Ovary (tissue), 10 donors: ENCODE measurements around the gene IMP3. TPM values are rescaled to one million over a fixed set of nuclear protein-coding genes. Genes with fewer than 3 reads are reported as not detected.
"Not testable (repeated sequence)": the region's sequence is repeated elsewhere in the genome, so short reads cannot be mapped to it uniquely, and the experiment has no call there.

Experiments used
- DNase-seq, 5 donors: peaks; one replicate each; pipeline ENCODE4 v3.0.0-alpha.2; 2019 to 2020
- H3K27ac ChIP-seq, 2 donors: fragments of 200-600 bp; one replicate each; pipeline versions ENCODE4 v1.5.1 to v1.8.0; 2019 to 2022
- H3K27me3 ChIP-seq: fragments of 200-600 bp; one replicate; pipeline ENCODE4 v1.8.0; 2022
- H3K36me3 ChIP-seq: fragments of 200-600 bp; sonication (generic); one replicate; pipeline ENCODE4 v1.5.1; 2019
- H3K4me1 ChIP-seq: one replicate; pipeline ENCODE4 v1.8.1; 2013; ENCODE audit warnings: mild to moderate bottlenecking, moderate library complexity; ENCODE audit not compliant: insufficient read depth
- H3K4me3 ChIP-seq: fragments of 200-600 bp; sonication (generic); one replicate; pipeline ENCODE4 v1.5.1; 2017
- H3K9me3 ChIP-seq, 2 donors: fragments of 200-600 bp in 1 of 2; sonication (generic) in 1 of 2; one replicate each; pipeline versions ENCODE4 v1.5.1 to v1.8.1; 2013 to 2019; ENCODE audit warnings: mild to moderate bottlenecking in 1 of 2, moderate library complexity in 1 of 2
- EP300 ChIP-seq: sonication (generic); formaldehyde crosslinking; IDR thresholded peaks from one replicate; pipeline ENCODE4 v1.6.1; 2017; ENCODE audit warnings: antibody characterized with exemption
- POLR2A ChIP-seq: fragments of 450-650 bp; IDR thresholded peaks from one replicate; pipeline ENCODE4 v1.6.1; 2017; ENCODE audit warnings: antibody characterized with exemption, mild to moderate bottlenecking, moderate library complexity
- WGBS, 3 donors: extraction: QIAGEN DNeasy Blood & Tissue Kit in 1 of 3; methylation state at CpG; one replicate each; pipeline versions ENCODE4 v1.1.5 to v1.1.7; 2013 to 2017; 5-methylcytosine and 5-hydroxymethylcytosine counted together
- intact Hi-C, 4 donors: fragments of 100-400 bp; cut with DNase I; formaldehyde crosslinking; loops; one replicate each; pipeline versions ENCODE4 v1.11.0 to v1.15.1; 2022 to 2023
- long read RNA-seq, 3 donors: library from polyadenylated mRNA in 2 of 3; unstranded in 2 of 3; transcript quantifications; one replicate each; pipeline ENCODE4 v2.0.0 and lab custom pipeline, GENCODE V29; 2021 to 2026
- polyA plus RNA-seq, 2 donors: library from polyadenylated mRNA; stranded (reverse); fragments of 200-250 nt in 1 of 2; fragments of 350-450 nt in 1 of 2; fragmentation: Illumina TruSeq in 1 of 2; extraction: RNeasy Lipid Tissue Mini Kit (QIAGEN cat#74804) in 1 of 2; gene quantifications; one replicate each; pipeline ENCODE4 v1.2.3, GENCODE V29; 2013 to 2014
- total RNA-seq, 7 donors: library from RNA; depleted of rRNA in 2 of 7; stranded (reverse); fragments of >200 nt in 2 of 7; fragmentation: NEBNext Ultra II Directional in 3 of 7; extraction: Animal tissue kit (Norgen Biotek cat#: 25700) in 3 of 7; gene quantifications; one replicate each; pipeline versions ENCODE4 v1.1.0 to v1.2.4, GENCODE V29; 2016 to 2023
- TF ChIP-seq, protein P1 (sequence below), 3 donors: fragments of 450-650 bp in 2 of 3; fragments of 200-600 bp in 1 of 3; IDR thresholded peaks; one replicate each; pipeline versions ENCODE4 v1.5.1 to v1.8.0; 2016 to 2022; ENCODE audit warnings: antibody characterized with exemption in 3 of 3, mild to moderate bottlenecking in 1 of 3
- donor health status: DM: no; HTN: no; CAD: no; lungs with moderate emphysema.
- donor health status: DM: no; HTN: no; CAD: no.
- donor health status: Bipolar disorder and iron deficiency.
- donor health status: DM: yes; HTN: yes; CAD: no.
- donor health status: DM: no; HTN: no; CAD: no.
- donor health status: DM: yes; HTN: yes; CAD: no.

The IMP3 gene, protein sequence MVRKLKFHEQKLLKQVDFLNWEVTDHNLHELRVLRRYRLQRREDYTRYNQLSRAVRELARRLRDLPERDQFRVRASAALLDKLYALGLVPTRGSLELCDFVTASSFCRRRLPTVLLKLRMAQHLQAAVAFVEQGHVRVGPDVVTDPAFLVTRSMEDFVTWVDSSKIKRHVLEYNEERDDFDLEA
- total RNA-seq (100 to 1,000 TPM in 2 of 7 donors, 10 to 100 TPM in 5; 45.1 to 106 (median 59.6) TPM), polyA plus RNA-seq (10 to 100 TPM; 47.1 to 51.6 TPM)
- long read RNA-seq, donor 1, transcript IMP3-202 (1 exons, 1,237 nt), result major isoform, 171 of 176 reads
- long read RNA-seq, donor 1, partial matches to known transcripts, result 0 of 176 reads
- long read RNA-seq, donor 1, other reads (novel, unspliced or antisense), result 5 of 176 reads
- long read RNA-seq, donor 2, transcript IMP3-202 (1 exons, 1,237 nt), result major isoform, 55 of 55 reads
- long read RNA-seq, donor 2, partial matches to known transcripts, result 0 of 55 reads
- long read RNA-seq, donor 2, other reads (novel, unspliced or antisense), result 0 of 55 reads
- long read RNA-seq, donor 3, transcript IMP3-202 (1 exons, 1,237 nt), result major isoform, 82 of 93 reads
- long read RNA-seq, donor 3, partial matches to known transcripts, result 0 of 93 reads
- long read RNA-seq, donor 3, other reads (novel, unspliced or antisense), result 11 of 93 reads

DNA sequence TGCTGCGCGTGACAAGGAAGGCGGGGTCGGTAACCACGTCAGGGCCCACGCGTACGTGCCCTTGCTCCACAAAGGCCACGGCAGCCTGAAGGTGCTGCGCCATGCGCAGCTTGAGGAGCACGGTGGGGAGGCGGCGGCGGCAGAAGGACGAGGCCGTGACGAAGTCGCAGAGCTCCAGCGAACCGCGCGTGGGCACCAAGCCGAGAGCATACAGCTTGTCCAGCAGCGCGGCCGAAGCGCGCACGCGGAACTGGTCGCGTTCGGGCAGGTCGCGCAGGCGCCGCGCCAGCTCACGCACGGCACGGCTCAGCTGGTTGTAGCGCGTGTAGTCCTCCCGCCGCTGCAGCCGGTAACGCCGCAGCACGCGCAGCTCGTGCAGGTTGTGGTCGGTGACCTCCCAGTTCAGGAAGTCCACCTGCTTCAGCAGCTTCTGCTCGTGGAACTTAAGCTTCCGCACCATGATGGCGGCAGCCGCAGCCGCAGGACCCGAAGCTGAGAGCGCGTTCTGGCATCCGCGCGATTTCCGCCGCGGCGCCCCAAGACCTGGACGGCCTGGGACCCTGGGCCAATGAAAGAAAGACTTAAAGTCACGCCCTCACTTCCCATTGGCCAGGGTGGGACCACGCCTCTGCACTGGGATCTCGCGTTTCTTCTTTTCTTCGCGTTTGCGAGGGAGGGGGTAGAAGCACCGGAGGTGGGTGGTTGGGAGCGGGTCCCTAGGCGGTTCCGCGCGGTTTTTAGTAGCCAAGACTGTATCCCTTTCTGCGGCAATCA, at the start of gene IMP3:
TSS of gene IMP3 (minus strand) at position 516 of the 774 bp plus-strand sequence. CDS start at position 460, 56 bp downstream.
- TF ChIP-seq, protein P1, sequence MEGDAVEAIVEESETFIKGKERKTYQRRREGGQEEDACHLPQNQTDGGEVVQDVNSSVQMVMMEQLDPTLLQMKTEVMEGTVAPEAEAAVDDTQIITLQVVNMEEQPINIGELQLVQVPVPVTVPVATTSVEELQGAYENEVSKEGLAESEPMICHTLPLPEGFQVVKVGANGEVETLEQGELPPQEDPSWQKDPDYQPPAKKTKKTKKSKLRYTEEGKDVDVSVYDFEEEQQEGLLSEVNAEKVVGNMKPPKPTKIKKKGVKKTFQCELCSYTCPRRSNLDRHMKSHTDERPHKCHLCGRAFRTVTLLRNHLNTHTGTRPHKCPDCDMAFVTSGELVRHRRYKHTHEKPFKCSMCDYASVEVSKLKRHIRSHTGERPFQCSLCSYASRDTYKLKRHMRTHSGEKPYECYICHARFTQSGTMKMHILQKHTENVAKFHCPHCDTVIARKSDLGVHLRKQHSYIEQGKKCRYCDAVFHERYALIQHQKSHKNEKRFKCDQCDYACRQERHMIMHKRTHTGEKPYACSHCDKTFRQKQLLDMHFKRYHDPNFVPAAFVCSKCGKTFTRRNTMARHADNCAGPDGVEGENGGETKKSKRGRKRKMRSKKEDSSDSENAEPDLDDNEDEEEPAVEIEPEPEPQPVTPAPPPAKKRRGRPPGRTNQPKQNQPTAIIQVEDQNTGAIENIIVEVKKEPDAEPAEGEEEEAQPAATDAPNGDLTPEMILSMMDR (IDR thresholded peaks at IDR 0.05), result no peak
- peak; percentile 87 for TF ChIP-seq POLR2A
- intact Hi-C loops, result loop anchor here in 2 of 4 donors (5.0 to 10.0 kb wide), 3 partner anchors 42 to 185 kb away; partner anchors contain the start of gene SIN3A (in 1 of the 2)
- Histone ChIP-seq H3K4me1 (peaks cover 4% of the 10 kb centered on the region), H3K4me3 (peak within 1 kb of the TSS; percentile 95), H3K27me3 (no peaks in the 10 kb centered on the region), H3K9me3 (no peaks in the 10 kb centered on the region), H3K36me3 (no peaks in the 10 kb centered on the region), H3K27ac (peak within 1 kb of the TSS in 1 of 2 donors; percentile 82)
- peak; percentile 91 to 95 (median 92) for DNase-seq
- 0 to 1% (median 0%) methylated on average over 75 to 83 of the region's 83 CpGs for WGBS, 3 donors

DNA sequence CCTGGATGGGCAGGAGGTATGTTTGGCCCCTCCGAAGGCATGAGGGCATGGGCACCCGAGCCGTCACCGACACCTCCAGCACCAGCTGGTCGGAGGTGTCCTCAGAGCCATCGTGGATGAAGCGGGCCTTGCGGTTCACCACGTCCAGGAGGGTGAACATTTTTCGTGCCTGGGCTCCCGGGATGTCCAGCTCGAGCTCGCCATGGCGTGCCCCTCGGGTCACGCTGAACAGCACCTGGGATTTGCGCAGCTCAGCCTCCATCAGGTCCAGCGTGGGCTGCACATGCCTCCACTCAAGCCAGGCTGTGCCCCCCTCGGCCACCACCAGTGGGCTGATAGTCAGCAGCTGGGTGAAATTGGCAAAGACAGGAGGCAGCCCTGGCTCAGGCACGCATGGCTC, 49.4 kb upstream of the IMP3 start:
- H3K36me3 ChIP-seq, H3K4me3 ChIP-seq, H3K27me3 ChIP-seq, H3K27ac ChIP-seq, H3K9me3 ChIP-seq, DNase-seq: not testable (repeated sequence)
- 87 to 92% (median 92%) methylated on average over 18 to 20 of the region's 20 CpGs for WGBS, 3 donors
- H3K4me1 ChIP-seq, result peaks cover 11% of the 10 kb centered on the region
- intact Hi-C loops, result loop anchor here in 3 of 4 donors (5.0 to 10.0 kb wide), 6 partner anchors 43 to 185 kb away; no protein-coding TSS in a partner anchor

DNA sequence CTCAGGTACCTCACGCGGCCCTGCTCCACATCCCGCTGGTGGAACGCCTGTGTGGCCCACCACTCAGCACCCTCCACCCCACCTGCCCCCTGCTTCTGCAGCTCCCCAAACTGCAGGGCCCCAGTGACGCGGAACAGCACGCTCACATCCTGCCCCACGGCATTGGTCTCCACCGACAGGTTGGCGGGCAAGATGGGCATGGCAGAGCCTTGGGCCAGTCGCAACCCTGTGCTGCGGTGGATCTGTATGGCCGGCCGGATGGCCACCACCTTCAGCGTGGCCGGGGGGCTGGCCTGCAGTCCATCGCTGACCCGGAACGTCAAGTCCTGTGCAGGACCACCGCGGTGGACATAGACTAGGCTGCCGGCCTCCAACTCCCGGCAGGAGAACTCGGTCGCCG, 48.8 kb upstream of the IMP3 start:
- no peaks in the 10 kb centered on the region for H3K9me3 ChIP-seq
- no peak overlapping the region for H3K4me3 ChIP-seq
- no peak overlapping the region for H3K27ac ChIP-seq
- TF ChIP-seq EP300, result no peak
- no peak for TF ChIP-seq POLR2A
- TF ChIP-seq, protein P1 (IDR thresholded peaks at IDR 0.05), result no peak
- no peaks in the 10 kb centered on the region for H3K36me3 ChIP-seq
- intact Hi-C loops, result loop anchor here in 3 of 4 donors (5.0 to 10.0 kb wide), 6 partner anchors 43 to 184 kb away; no protein-coding TSS in a partner anchor
- peaks cover 7% of the 10 kb centered on the region for H3K4me1 ChIP-seq
- no peaks in the 10 kb centered on the region for H3K27me3 ChIP-seq
- 91 to 96% (median 95%) methylated on average over 21 to 26 of the region's 26 CpGs for WGBS, 3 donors
- no peak for DNase-seq

DNA sequence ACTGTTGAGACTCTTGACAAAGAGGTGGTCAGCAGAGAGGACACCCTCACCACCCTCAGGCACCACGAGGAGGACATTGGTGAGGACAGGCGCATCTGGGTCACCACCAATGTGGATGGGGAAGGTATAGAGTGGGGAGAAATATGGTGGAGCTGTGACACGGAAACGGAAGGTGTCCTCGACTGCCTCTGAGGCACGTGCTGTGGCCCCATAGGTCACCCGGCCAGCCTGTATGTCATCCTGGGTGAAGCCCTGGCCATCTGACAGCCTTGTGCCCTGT, 48.2 kb upstream of the IMP3 start:
- Histone ChIP-seq H3K36me3 (no peaks in the 10 kb centered on the region), H3K9me3 (no peaks in the 10 kb centered on the region), H3K27ac (no peak overlapping the region), H3K4me1 (peaks cover 4% of the 10 kb centered on the region), H3K27me3 (no peaks in the 10 kb centered on the region), H3K4me3 (no peak overlapping the region)
- DNase-seq, result no peak
- WGBS, 3 donors, result 92 to 94% (median 92%) methylated on average over 7 of the region's 7 CpGs
- TF ChIP-seq POLR2A (no peak), EP300 (no peak)
- TF ChIP-seq, protein P1 (IDR thresholded peaks at IDR 0.05), result no peak
- intact Hi-C loops, result loop anchor here in 3 of 4 donors (5.0 to 10.0 kb wide), 6 partner anchors 44 to 183 kb away; no protein-coding TSS in a partner anchor
